Common myeloid progenitor, CD34-positive (primary cell): ENCODE data around the gene GGTLC1.

ENCODE experiments used
- CTCF ChIA-PET: fragments of 350-600 bp; sonication (Branson Sonifier 250); formaldehyde crosslinking; loops from one replicate; lab custom pipeline; 2021; ENCODE audit warnings: antibody characterized with exemption; lab: Charles Lee
- POLR2A ChIA-PET: fragments of 350-600 bp; sonication (Branson Sonifier 250); formaldehyde crosslinking; loops from one replicate; lab custom pipeline; 2021; ENCODE audit warnings: antibody characterized with exemption; lab: Charles Lee
- DNase-seq, 3 donors: peaks; one replicate each; pipeline versions ENCODE4 v3.0.0 to v3.0.0-alpha.2; 2013
- H3K27ac ChIP-seq, 2 experiments: 1 replicate in 1 of 2; 2 replicates in 1 of 2; pipeline ENCODE4 v1.7.0; 2013; ENCODE audit warnings: inconsistent platforms in 2 of 2, low read length in 2 of 2, mild to moderate bottlenecking in 2 of 2, low read depth in 1 of 2, moderate library complexity in 1 of 2; ENCODE audit not compliant: severe bottlenecking in 2 of 2, insufficient read depth in 1 of 2, poor library complexity in 1 of 2
- H3K27me3 ChIP-seq, 5 experiments: replicated peaks in 2 of 5; 1 replicate in 3 of 5; 2 replicates in 2 of 5; pipeline versions ENCODE4 v1.6.1 to v1.7.0; 2013; ENCODE audit warnings: low read length in 4 of 5, mild to moderate bottlenecking in 2 of 5, moderate library complexity in 2 of 5, inconsistent platforms in 1 of 5; ENCODE audit not compliant: insufficient read depth in 5 of 5, control insufficient read depth in 4 of 5
- H3K36me3 ChIP-seq, 4 experiments: 1 replicate in 2 of 4; 2 replicates in 2 of 4; pipeline versions ENCODE4 v1.6.1 to v1.7.0; 2013; ENCODE audit warnings: low read length in 3 of 4, control low read depth in 1 of 4, mild to moderate bottlenecking in 1 of 4; ENCODE audit not compliant: control insufficient read depth in 4 of 4, insufficient read depth in 4 of 4
- H3K4me1 ChIP-seq, 4 experiments: 1 replicate in 3 of 4; 2 replicates in 1 of 4; pipeline versions ENCODE4 v1.6.1 to v1.7.1; 2013; ENCODE audit warnings: low read length in 3 of 4, mild to moderate bottlenecking in 3 of 4, control low read depth in 1 of 4, inconsistent platforms in 1 of 4, moderate library complexity in 1 of 4; ENCODE audit not compliant: control insufficient read depth in 4 of 4, insufficient read depth in 4 of 4; ENCODE audit errors: control extremely low read depth in 1 of 4
- H3K4me3 ChIP-seq, 7 experiments: 1 replicate in 4 of 7; 2 replicates in 3 of 7; pipeline versions ENCODE4 v1.5.1 to v1.7.0; 2013; ENCODE audit warnings: mild to moderate bottlenecking in 7 of 7, low read length in 6 of 7, moderate library complexity in 6 of 7, inconsistent platforms in 2 of 7, low read depth in 2 of 7, control low read depth in 1 of 7; ENCODE audit not compliant: insufficient read depth in 4 of 7, control insufficient read depth in 1 of 7; ENCODE audit errors: extremely low read depth in 1 of 7
- H3K9me3 ChIP-seq, 5 experiments: 1 replicate in 4 of 5; 2 replicates in 1 of 5; pipeline versions ENCODE4 v1.6.1 to v1.7.1; 2013; ENCODE audit warnings: low read length in 4 of 5, mild to moderate bottlenecking in 2 of 5, inconsistent platforms in 1 of 5, low read depth in 1 of 5, moderate library complexity in 1 of 5; ENCODE audit not compliant: control insufficient read depth in 4 of 5, insufficient read depth in 2 of 5; ENCODE audit errors: control extremely low read depth in 1 of 5
- WGBS: methylation state at CpG from one replicate; pipeline ENCODE4 v1.1.5; 2013; ENCODE audit not compliant: insufficient coverage; 5-methylcytosine and 5-hydroxymethylcytosine counted together

GGTLC1 gene

GRCh38 chr20:23966927-23967615 lies 21.5 kb downstream of the GGTLC1 start:
- no peak overlapping the region for H3K27ac ChIP-seq
- no peaks in the 10 kb centered on the region for H3K36me3 ChIP-seq
- no peaks in the 10 kb centered on the region for H3K4me1 ChIP-seq
- no peak overlapping the region for H3K4me3 ChIP-seq
- ChIA-PET CTCF (interaction anchor here (1.7 kb wide), 1 partner anchor 29 kb away, joined by 5 read pairs; no protein-coding TSS in a partner anchor), POLR2A (no interaction called here)
- H3K9me3 ChIP-seq: peaks cover 0 to 14% (median 2%) of the 10 kb centered on the region in 5 experiments
- 97% methylated on average over 6 of the region's 8 CpGs for WGBS
- no peak for DNase-seq
- no peaks in the 10 kb centered on the region for H3K27me3 ChIP-seq

- WGBS: 95% methylated on average over 6 of the region's 6 CpGs
- H3K27ac ChIP-seq: no peak overlapping the region
- peaks cover 0 to 14% (median 2%) of the 10 kb centered on the region in 5 experiments for H3K9me3 ChIP-seq
- H3K4me1 ChIP-seq: no peaks in the 10 kb centered on the region
- no peak overlapping the region for H3K4me3 ChIP-seq
- no peaks in the 10 kb centered on the region for H3K36me3 ChIP-seq
- no peaks in the 10 kb centered on the region for H3K27me3 ChIP-seq
- POLR2A ChIA-PET: no interaction called here
- DNase-seq: no peak
- CTCF ChIA-PET: interaction anchor here (1.7 kb wide), 1 partner anchor 29 kb away, joined by 5 read pairs; no protein-coding TSS in a partner anchor
These were observed 22.3 kb downstream of the GGTLC1 start for GRCh38 chr20:23966298-23966697.

GRCh38 chr20:23963941-23964340 lies 24.6 kb downstream of the GGTLC1 start:
- CTCF ChIA-PET: no interaction called here
- POLR2A ChIA-PET: no interaction called here
- no peaks in the 10 kb centered on the region for H3K36me3 ChIP-seq
- H3K4me1 ChIP-seq: no peaks in the 10 kb centered on the region
- H3K27me3 ChIP-seq: no peaks in the 10 kb centered on the region
- 100% methylated on average over 1 of the region's 1 CpG for WGBS
- peaks cover 0 to 14% (median 2%) of the 10 kb centered on the region in 5 experiments for H3K9me3 ChIP-seq
- no peak overlapping the region for H3K4me3 ChIP-seq
- DNase-seq: no peak
- H3K27ac ChIP-seq: no peak overlapping the region

- POLR2A ChIA-PET: no interaction called here
- H3K4me3 ChIP-seq: no peak overlapping the region
These were observed 26.3 kb downstream of the GGTLC1 start for GRCh38 chr20:23962272-23962671.

GRCh38 chr20:23959054-23959453 lies 29.5 kb downstream of the GGTLC1 start:
- peaks cover 0 to 4% (median 0%) of the 10 kb centered on the region in 4 experiments for H3K4me1 ChIP-seq
- DNase-seq: no peak
- H3K9me3 ChIP-seq: peaks cover 0 to 6% (median 2%) of the 10 kb centered on the region in 5 experiments
- H3K36me3 ChIP-seq: no peaks in the 10 kb centered on the region
- POLR2A ChIA-PET: no interaction called here
- CTCF ChIA-PET: no interaction called here
- no peaks in the 10 kb centered on the region for H3K27me3 ChIP-seq
- 98% methylated on average over 6 of the region's 7 CpGs for WGBS
- H3K27ac ChIP-seq: no peak overlapping the region
- no peak overlapping the region for H3K4me3 ChIP-seq

More at GRCh38 chr20:23962272-23962671, 26.3 kb downstream of the GGTLC1 start:
- CTCF ChIA-PET: no interaction called here
- peaks cover 0 to 14% (median 2%) of the 10 kb centered on the region in 5 experiments for H3K9me3 ChIP-seq
- no peak for DNase-seq
- no peak overlapping the region for H3K27ac ChIP-seq
- H3K27me3 ChIP-seq: no peaks in the 10 kb centered on the region
- H3K36me3 ChIP-seq: no peaks in the 10 kb centered on the region
- H3K4me1 ChIP-seq: no peaks in the 10 kb centered on the region

- Histone ChIP-seq H3K27me3 (no peaks in the 10 kb centered on the region), H3K9me3 (no peaks in the 10 kb centered on the region), H3K4me1 (peaks cover 0 to 4% (median 0%) of the 10 kb centered on the region in 4 experiments), H3K36me3 (no peaks in the 10 kb centered on the region), H3K4me3 (no peak overlapping the region), H3K27ac (no peak overlapping the region)
- CTCF ChIA-PET: no interaction called here
- DNase-seq: peak in 2 of 3 donors; percentile 34 to 63
- WGBS: 20% methylated on average over 1 of the region's 3 CpGs
- POLR2A ChIA-PET: no interaction called here
These were observed 32.7 kb downstream of the GGTLC1 start for GRCh38 chr20:23955896-23956295.

- H3K36me3 ChIP-seq: no peaks in the 10 kb centered on the region
- no peak overlapping the region for H3K4me3 ChIP-seq
- ChIA-PET CTCF (interaction anchor here (4.6 kb wide), 1 partner anchor 16 kb away, joined by 24 read pairs; no protein-coding TSS in a partner anchor), POLR2A (interaction anchor here (0.6 kb wide), 1 partner anchor 758 kb away, joined by 3 read pairs; no protein-coding TSS in a partner anchor)
- 85% methylated on average over 9 of the region's 13 CpGs for WGBS
- H3K27me3 ChIP-seq: no peaks in the 10 kb centered on the region
- H3K27ac ChIP-seq: no peak overlapping the region
- no peak for DNase-seq
- H3K4me1 ChIP-seq: peaks cover 0 to 4% (median 0%) of the 10 kb centered on the region in 4 experiments
- H3K9me3 ChIP-seq: no peaks in the 10 kb centered on the region
These were observed 34.4 kb downstream of the GGTLC1 start for GRCh38 chr20:23954008-23954745.
